Measurements from ENCODE around the gene HEXA. TPM values are rescaled to one million over a fixed set of nuclear protein-coding genes. Genes with fewer than 3 reads are reported as not detected.

HEXA gene
- total RNA-seq, 1 experiment from 2014 or later = 45.9 TPM

DNA sequence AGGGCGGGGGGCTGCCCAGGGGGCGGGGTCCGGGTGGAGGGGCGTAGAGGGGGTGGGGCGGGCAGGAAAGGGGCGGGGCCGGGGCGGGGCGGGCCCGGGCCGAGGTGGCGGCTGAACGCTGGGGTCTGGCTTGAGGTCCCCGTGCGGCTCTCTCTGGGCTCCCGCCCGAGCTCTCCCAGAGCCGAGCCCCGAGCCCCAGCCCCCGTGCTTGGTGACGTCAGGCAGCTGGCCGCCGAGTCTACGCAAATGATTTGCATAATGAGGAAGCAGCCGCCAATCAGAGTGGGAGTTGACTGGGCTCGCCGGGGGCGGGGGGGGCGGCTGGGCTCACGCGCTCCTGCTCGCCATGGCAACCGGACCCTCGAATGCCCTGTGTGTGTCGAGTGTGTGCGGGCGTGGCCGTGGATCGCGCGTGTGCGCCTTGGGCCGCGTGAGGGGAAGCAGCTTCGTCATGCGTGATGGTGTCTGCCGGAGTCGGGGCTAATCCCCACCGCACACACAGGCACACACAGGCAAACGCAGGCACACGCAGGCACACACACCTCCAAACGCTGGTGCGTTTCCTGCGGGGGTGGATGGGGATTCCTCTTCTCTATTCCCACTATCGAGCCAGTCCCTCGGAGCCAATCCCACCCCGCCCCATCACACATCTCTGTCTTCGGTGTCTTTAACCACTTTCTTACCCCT is 55.7 kb downstream of the HEXA start, which contains the start of gene CELF6:
Gene CELF6 (minus strand): TSS at position 173 of the 687 bp plus-strand sequence. CDS start 283 bp downstream, outside the sequence.
- Histone ChIP-seq H3K27me3 (no peaks in the 10 kb centered on the region), H3K36me3 (no peaks in the 10 kb centered on the region), H3K4me3 (peak within 1 kb of the TSS; percentile 58), H3K27ac (no peak within 1 kb of the TSS), H3K4me1 (no peaks in the 10 kb centered on the region), H3K9me3 (replicated peaks) (no peaks in the 10 kb centered on the region)
- peak; percentile 90 to 93 for DNase-seq

DNA sequence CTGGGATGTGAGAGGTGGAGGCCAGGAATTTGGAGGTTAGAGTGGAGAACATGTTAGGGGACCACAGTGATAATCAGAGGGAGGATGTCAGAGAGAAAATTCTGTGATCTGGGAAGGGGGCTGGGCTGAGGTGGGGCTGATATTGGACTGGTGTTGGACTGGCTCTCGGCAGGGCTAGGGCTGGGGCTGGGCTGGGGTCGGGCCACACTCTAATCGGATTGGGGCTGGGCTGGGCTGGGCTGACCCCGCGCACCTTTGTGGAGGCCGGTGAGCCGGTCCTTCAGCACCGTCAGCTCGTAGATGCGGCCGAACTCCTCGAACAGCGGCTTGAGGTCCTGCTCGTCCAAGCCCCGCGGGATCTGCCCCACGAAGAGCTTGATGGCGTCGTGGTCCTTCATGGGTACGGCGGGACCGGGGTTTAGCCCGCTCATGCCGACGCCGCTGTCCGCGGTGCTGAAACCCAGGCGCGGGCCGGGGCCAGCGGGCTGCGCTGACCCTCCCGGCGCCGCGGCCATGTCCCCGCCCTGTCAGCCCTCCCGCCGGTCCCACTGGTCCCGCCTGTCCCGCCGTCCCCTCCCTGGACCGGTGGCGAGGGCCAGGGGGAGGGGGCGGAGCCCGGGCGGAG is 56.3 kb downstream of the HEXA start:
- Histone ChIP-seq H3K9me3 (replicated peaks) (no peaks in the 10 kb centered on the region), H3K36me3 (no peaks in the 10 kb centered on the region), H3K27ac (no peak overlapping the region), H3K4me1 (no peaks in the 10 kb centered on the region), H3K27me3 (no peaks in the 10 kb centered on the region), H3K4me3 (peak overlapping the region; percentile 58)
- peak; percentile 71 to 72 for DNase-seq

DNA sequence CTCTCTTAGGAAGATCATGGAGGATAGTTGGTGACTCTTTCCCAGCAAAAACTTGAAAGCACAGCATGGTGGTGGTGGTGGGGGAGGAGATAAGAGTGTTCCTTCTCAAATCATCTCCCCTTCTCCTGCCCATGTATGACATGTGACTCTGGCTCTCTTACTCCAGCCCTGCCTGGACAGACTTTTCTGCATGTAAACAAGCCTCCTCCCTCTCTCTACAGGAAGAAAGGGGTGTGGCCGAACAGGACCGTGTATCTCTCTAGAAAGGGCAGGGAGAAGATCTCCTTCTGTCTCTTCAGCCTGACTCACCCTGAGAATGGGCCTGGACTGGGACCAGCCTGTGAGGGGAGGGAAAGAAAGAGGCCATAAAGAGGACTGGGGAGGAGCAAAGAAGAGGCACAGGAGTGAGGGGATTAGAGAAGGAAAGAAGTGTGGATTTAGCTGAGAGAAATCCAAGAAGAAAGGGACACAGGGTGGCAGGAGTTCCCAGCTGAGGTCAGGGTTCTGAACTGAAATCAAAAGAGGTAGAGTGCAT is 57.3 kb downstream of the HEXA start:
- Histone ChIP-seq H3K4me1 (no peaks in the 10 kb centered on the region), H3K27me3 (no peaks in the 10 kb centered on the region), H3K36me3 (no peaks in the 10 kb centered on the region), H3K4me3 (no peak overlapping the region), H3K9me3 (replicated peaks) (no peaks in the 10 kb centered on the region), H3K27ac (no peak overlapping the region)
- DNase-seq = no peak

DNA sequence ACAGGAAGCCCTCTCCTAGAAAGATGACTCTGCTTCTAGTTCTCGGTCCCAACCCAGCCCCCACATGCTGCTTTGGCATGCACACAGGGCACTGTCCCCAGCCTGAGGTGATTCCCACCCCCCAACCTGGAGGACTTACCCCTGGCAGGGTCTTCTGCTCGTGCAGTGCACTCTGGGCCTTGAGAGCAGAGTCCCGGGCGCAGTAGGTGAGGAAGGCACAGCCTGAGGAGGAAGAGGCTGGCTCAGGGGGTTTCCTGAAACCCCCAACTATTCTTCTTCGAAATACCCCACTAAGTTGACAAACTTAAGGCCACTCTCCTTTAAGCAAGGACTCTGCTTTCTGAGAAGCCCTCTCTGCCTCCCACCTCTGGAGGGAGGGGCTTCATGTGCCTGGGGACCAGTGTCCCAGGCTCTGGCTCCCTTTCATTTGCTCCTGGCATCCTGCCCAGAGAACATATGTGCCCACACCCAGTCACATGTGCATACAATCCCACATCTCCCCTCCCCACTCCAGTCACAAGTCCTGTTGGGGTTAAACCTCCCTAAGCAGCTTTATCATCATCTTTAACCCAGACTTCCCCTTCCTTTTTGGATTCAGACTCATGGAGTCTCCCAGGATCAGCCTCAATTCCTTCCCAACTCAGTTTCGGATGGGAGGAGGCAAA is 60.0 kb downstream of the HEXA start:
- H3K27me3 ChIP-seq = no peaks in the 10 kb centered on the region
- H3K4me1 ChIP-seq = no peaks in the 10 kb centered on the region
- no peak overlapping the region for H3K4me3 ChIP-seq
- H3K27ac ChIP-seq = no peak overlapping the region
- no peaks in the 10 kb centered on the region for H3K9me3 ChIP-seq (replicated peaks)
- DNase-seq = peak; percentile 67 to 74
- H3K36me3 ChIP-seq = no peaks in the 10 kb centered on the region

DNA sequence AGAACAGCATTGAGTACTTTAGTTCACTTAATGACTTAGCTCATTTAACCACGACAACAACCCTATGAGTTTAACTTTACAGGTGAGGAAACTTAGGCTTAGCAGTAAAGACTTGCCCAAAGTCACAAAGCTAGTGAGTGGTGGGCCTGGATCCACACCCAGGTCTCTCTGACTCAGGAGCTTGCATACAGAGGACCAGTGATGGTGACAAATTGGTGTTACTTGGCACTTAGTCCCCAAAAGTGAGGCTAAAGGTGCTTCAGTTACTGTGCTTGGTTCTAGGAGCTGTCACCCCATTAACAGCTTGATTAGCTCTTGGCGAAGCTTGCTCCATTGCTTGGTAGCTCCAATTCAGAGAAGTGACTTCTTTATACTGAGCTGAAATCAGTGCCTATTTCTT is 61.9 kb downstream of the HEXA start:
- Histone ChIP-seq H3K4me3 (no peak overlapping the region), H3K36me3 (no peaks in the 10 kb centered on the region), H3K27ac (no peak overlapping the region), H3K9me3 (replicated peaks) (no peaks in the 10 kb centered on the region), H3K4me1 (no peaks in the 10 kb centered on the region), H3K27me3 (no peaks in the 10 kb centered on the region)
- no peak for DNase-seq

DNA sequence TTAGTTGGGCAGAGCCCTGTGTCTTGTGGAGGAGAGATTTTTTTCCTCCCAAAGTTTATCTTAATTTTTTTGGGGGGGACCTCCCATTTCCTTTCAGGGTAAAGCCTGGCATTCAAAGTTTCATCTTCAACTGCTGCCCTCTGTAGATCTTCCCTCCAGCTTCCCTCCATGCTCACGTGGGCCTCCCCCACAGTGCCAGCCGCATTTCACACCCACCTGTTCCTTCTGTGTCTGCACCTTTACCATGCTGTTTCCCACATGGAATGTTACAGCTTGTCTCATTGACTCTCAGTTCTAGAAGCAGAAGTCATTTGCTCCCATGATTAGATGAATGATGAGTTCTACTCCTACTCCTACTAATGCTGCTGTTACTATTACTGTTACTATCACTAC is 62.4 kb downstream of the HEXA start:
- H3K4me3 ChIP-seq = no peak overlapping the region
- no peak overlapping the region for H3K27ac ChIP-seq
- H3K36me3 ChIP-seq = no peaks in the 10 kb centered on the region
- DNase-seq = no peak
- no peaks in the 10 kb centered on the region for H3K4me1 ChIP-seq
- H3K9me3 ChIP-seq (replicated peaks) = no peaks in the 10 kb centered on the region
- H3K27me3 ChIP-seq = no peaks in the 10 kb centered on the region

DNA sequence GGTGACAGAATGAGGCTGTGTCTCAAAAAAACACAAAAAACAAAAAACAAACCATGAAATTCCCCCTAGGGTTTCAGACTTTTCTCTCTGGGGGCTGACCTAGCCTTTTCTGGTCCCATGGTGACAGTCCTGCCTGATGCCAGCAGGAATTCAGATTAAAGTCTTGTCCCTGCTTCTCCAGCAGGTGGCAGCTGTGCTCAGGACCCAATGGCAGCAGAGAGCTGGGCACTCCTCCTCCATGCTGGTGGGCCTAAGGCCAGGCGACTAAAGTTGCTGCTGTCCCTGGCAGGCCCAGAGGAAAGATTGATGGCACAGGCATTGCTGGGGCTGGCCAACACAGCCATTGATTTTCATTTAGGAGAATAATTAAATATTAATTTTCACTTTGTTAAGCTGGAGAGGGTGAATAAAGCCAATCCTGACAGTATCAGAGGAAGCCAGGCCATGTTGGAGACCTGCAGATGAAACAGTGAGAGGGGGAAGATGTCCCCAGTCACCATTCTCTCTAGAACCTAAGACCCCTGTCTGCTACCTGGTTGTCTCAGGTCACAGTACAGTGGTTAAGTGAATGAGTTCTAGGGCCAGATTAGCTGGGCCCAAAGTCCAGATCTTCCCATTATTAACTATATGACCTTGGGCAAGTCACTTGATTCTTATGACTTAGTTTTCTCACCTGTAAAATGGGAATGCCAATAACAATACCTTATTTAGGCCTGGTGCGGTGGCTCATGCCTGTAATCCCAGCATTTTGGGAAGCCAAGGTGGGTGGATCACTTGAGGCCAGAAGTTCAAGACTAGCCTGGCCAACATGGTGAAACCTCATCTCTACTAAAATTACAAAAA is 63.0 kb downstream of the HEXA start:
- Histone ChIP-seq H3K4me3 (no peak overlapping the region), H3K27ac (no peak overlapping the region), H3K9me3 (replicated peaks) (no peaks in the 10 kb centered on the region), H3K27me3 (no peaks in the 10 kb centered on the region), H3K4me1 (no peaks in the 10 kb centered on the region), H3K36me3 (no peaks in the 10 kb centered on the region)
- peak; percentile 75 to 85 for DNase-seq

DNA sequence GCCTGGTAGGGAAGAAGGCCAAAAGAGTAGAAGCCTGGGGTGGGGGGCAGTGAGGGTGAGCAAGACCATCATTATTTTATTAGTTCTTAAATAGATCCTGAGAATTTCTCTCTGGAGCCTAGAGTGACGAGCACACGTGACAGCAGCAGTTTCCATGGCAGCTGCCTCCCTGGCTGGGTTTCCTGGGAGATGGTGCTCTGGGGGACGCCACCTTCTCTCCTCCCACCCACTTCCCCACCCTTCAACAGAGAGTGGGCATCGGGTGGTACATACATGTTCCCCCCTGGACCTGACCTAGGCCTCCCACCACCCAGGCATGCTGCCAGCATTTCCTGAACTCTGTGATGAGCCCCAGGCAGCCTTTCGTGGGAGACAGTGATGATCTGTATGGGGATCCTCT is 68.8 kb downstream of the HEXA start:
- H3K4me3 ChIP-seq = no peak overlapping the region
- no peaks in the 10 kb centered on the region for H3K9me3 ChIP-seq (replicated peaks)
- no peaks in the 10 kb centered on the region for H3K36me3 ChIP-seq
- no peak for DNase-seq
- no peak overlapping the region for H3K27ac ChIP-seq
- no peaks in the 10 kb centered on the region; the same call in 1 of the 2 replicates for H3K27me3 ChIP-seq
- no peaks in the 10 kb centered on the region; the same call in 1 of the 2 replicates for H3K4me1 ChIP-seq

DNA sequence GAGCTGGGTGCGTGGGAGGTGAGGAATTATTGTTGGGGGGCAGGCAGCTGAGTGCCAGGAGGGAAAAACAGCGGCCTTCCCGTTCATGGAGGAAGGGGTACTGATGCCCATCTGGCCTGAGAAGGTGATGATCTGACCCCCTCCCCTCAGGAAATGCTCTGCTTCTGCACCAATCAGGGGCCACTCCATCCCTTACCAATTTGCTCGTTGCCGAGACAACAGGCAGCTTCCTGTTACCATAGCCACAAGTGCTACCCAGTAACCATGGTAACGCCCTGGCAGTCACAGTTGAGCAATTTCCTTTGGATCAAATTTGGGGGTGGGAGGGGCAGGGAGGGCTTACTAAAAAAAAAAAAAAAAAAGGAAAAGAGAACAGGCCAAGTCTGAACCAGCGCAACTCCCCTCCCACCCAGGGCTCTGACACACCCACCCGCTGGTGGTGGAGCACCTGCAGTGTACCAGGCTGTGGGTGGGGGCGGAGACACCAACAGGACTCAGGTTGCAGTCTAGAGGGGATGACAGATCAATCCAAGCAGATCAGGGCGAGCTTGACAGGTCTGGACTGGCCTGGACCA is 69.5 kb downstream of the HEXA start:
- Histone ChIP-seq H3K4me1 (no peaks in the 10 kb centered on the region; the same call in 1 of the 2 replicates), H3K36me3 (no peaks in the 10 kb centered on the region), H3K27ac (no peak overlapping the region), H3K4me3 (no peak overlapping the region), H3K9me3 (replicated peaks) (no peaks in the 10 kb centered on the region), H3K27me3 (no peaks in the 10 kb centered on the region; the same call in 1 of the 2 replicates)
- DNase-seq = peak; percentile 26

DNA sequence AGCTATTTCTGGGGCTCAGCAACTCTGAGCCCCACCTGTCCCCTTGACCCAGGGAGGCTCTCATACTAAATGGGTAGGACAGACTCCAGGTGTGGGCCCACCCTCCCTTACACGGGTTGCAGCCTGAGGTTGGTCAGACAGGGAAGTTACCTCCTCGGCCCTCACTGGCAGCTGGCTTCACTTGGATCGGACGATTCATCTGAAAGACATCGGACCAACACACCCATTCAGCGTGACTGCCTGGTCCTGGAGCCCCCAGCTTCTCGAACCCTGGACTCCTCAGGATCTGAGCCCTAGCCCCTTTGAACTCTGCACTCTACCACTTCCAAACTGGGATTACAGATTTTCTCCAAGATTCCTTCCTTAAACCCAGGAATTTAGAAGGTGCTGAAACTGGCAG is 71.2 kb downstream of the HEXA start:
- no peak overlapping the region for H3K4me3 ChIP-seq
- DNase-seq = no peak
- no peak overlapping the region for H3K27ac ChIP-seq
- no peaks in the 10 kb centered on the region; the same call in 1 of the 2 replicates for H3K4me1 ChIP-seq
- H3K9me3 ChIP-seq (replicated peaks) = no peaks in the 10 kb centered on the region
- no peaks in the 10 kb centered on the region; the same call in 1 of the 2 replicates for H3K27me3 ChIP-seq
- H3K36me3 ChIP-seq = no peaks in the 10 kb centered on the region

DNA sequence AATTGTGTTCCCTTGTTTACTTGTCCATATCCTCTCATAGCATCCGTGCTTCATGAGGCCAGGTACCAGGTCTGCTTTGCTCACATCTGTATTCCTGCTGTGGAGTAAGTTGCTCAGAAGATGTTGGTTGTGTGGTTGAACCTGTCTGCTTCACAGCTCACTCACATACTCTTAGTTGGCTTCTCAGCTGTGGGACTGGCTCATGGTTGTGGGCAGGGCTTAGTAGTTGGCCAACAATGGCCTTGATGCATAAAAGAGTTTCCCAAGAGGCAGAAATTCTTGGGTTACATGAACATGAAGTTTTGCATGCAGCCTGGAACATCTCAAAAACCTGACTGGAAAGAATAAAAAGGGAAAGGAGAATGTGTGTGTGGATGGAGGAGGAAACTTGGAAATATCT is 72.9 kb downstream of the HEXA start:
- H3K27ac ChIP-seq = no peak overlapping the region
- H3K27me3 ChIP-seq = no peaks in the 10 kb centered on the region; the same call in 1 of the 2 replicates
- no peaks in the 10 kb centered on the region for H3K36me3 ChIP-seq
- H3K4me1 ChIP-seq = no peaks in the 10 kb centered on the region; the same call in 1 of the 2 replicates
- no peaks in the 10 kb centered on the region for H3K9me3 ChIP-seq (replicated peaks)
- no peak for DNase-seq
- no peak overlapping the region for H3K4me3 ChIP-seq

All from SJCRH30 (cell line).